ENCODE data around the gene GPX6.
"Not testable (repeated sequence)": the region's sequence is repeated elsewhere in the genome, so short reads cannot be mapped to it uniquely, and the experiment has no call there.

GPX6 gene

GRCh38 chr6:28525496-28526039 is 10.0 kb upstream of the GPX6 start, which contains the start of gene GPX5:
Gene GPX5 (plus strand): TSS chr6:28525881. CDS start chr6:28526014, 133 bp downstream.
- H3K4me3 ChIP-seq (ENCODE audit: low read depth, low read length), result no peak within 1 kb of the TSS
- DNase-seq (ENCODE audit: low read depth, low spot score), result no peak
- ChIA-PET POLR2A (no interaction called here), CTCF (no interaction called here)
- TF ChIP-seq CTCF (IDR thresholded peaks at IDR 0.05; ENCODE audit: insufficient read depth, low read length, missing control alignments), result no peak

DNA sequence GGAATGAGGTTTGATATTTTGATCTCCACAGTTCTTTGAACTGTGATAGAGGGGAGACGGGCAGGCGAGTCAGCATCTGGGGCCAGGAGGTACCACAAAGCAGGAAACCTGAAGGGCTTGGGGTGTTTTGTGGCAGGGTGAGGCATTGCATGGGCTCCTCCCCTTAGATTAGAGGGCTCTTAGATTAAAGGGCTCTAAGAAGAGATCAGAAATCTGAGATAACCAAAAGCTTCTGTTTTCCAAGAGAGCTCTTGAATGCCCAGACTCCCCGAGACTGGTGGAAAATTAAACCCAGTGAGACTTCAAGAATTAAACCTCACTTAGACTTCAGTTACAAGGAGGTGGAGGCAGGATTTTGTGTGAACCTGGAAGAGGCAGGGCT is 7.6 kb upstream of the GPX6 start:
- CTCF ChIA-PET, result no interaction called here
- POLR2A ChIA-PET, result no interaction called here
- DNase-seq (ENCODE audit: low read depth, low spot score), result no peak

GRCh38 chr6:28522594-28523240 is 7.1 kb upstream of the GPX6 start:
- CTCF ChIA-PET, result no interaction called here
- no peak overlapping the region for H3K4me3 ChIP-seq (ENCODE audit: low read depth, low read length)
- POLR2A ChIA-PET, result no interaction called here
- DNase-seq (ENCODE audit: low read depth, low spot score), result no peak
- TF ChIP-seq CTCF (IDR thresholded peaks at IDR 0.05; ENCODE audit: insufficient read depth, low read length, missing control alignments), result no peak

More for the DNA sequence above, 7.6 kb upstream of the GPX6 start:
- TF ChIP-seq CTCF (IDR thresholded peaks at IDR 0.05; ENCODE audit: insufficient read depth, low read length, missing control alignments), result no peak
- no peak overlapping the region for H3K4me3 ChIP-seq (ENCODE audit: low read depth, low read length)

GRCh38 chr6:28517964-28518363 is 2.4 kb upstream of the GPX6 start:
- POLR2A ChIA-PET, result no interaction called here

GRCh38 chr6:28512387-28512786 is 3.2 kb downstream of the GPX6 start:
- CTCF ChIA-PET; H3K4me3 ChIP-seq (ENCODE audit: low read depth, low read length); POLR2A ChIA-PET; DNase-seq (ENCODE audit: low read depth, low spot score): not testable (repeated sequence)

More at GRCh38 chr6:28517964-28518363, 2.4 kb upstream of the GPX6 start:
- TF ChIP-seq CTCF (IDR thresholded peaks at IDR 0.05; ENCODE audit: insufficient read depth, low read length, missing control alignments), result no peak
- CTCF ChIA-PET, result no interaction called here
- no peak overlapping the region for H3K4me3 ChIP-seq (ENCODE audit: low read depth, low read length)
- DNase-seq (ENCODE audit: low read depth, low spot score), result no peak

DNA sequence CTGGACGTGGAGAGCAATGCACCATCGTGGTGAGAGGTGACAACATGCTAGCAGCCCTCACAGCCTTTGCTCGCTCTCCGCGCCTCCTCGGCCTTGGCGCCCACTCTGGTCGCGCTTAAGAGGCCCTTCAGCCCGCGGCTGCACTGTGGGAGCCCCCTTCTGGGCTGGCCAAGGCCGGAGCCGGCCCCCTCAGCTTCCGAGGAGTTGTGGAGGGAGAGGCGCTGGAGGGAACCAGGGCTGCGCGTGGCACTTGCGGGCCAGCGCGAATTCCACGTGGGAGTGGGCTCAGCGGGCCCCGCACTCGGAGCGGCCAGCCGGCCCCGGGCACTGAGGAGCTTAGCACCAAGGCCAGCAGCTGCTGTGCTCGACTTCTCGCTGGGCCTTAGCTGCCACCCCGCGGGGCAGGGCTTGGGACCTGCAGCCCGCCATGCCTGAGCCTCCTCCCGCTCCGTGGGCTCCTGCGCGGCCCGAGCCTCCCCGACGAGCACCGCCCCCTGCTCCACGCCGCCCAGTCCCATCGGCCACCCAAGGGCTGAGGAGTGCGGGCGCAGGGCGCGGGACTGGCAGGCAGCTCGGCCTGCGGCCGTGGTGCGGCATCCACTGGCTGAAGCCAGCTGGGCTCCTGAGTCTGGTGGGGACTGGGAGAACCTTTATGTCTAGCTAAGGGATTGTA is 3.8 kb downstream of the GPX6 start:
- no peak for TF ChIP-seq CTCF (IDR thresholded peaks at IDR 0.05; ENCODE audit: insufficient read depth, low read length, missing control alignments)
- ChIA-PET CTCF (no interaction called here), POLR2A (no interaction called here)
- DNase-seq (ENCODE audit: low read depth, low spot score), result no peak
- H3K4me3 ChIP-seq (ENCODE audit: low read depth, low read length), result no peak overlapping the region
